IPS-NIHi7 (cell line): ENCODE results near the gene ANKRD6.

Source experiments
- DNase-seq: peaks from one replicate; pipeline ENCODE4 v3.0.0; 2012; ENCODE audit warnings: mixed read lengths; ENCODE audit errors: extremely low spot score

The ANKRD6 gene

GRCh38 chr6:89413006-89413400 lies 19.9 kb upstream of the ANKRD6 start:
- DNase-seq = no peak

GRCh38 chr6:89414215-89414614 lies 18.7 kb upstream of the ANKRD6 start:
- DNase-seq = no peak

GRCh38 chr6:89415185-89415584 lies 17.8 kb upstream of the ANKRD6 start:
- DNase-seq = no peak

GRCh38 chr6:89416796-89417195 lies 16.2 kb upstream of the ANKRD6 start:
- no peak for DNase-seq

GRCh38 chr6:89430201-89430962 lies 2.6 kb upstream of the ANKRD6 start:
- DNase-seq = no peak

- peak; percentile 31 for DNase-seq
Measured at GRCh38 chr6:89433252-89434149, 549 bp downstream of the ANKRD6 start.

GRCh38 chr6:89434150-89434499 lies 1.2 kb downstream of the ANKRD6 start:
- DNase-seq = no peak

- DNase-seq = no peak
Measured at GRCh38 chr6:89434954-89435353, 2.0 kb downstream of the ANKRD6 start.

GRCh38 chr6:89436226-89436625 lies 3.3 kb downstream of the ANKRD6 start:
- no peak for DNase-seq

GRCh38 chr6:89438248-89438647 lies 5.3 kb downstream of the ANKRD6 start:
- peak; percentile 18 for DNase-seq

GRCh38 chr6:89439014-89439413 lies 6.1 kb downstream of the ANKRD6 start:
- DNase-seq = no peak

- DNase-seq = no peak
Measured at GRCh38 chr6:89440200-89440599, 7.2 kb downstream of the ANKRD6 start.

- no peak for DNase-seq
Measured at GRCh38 chr6:89443658-89444057, 10.7 kb downstream of the ANKRD6 start.

GRCh38 chr6:89449193-89449592 lies 16.2 kb downstream of the ANKRD6 start:
- DNase-seq = no peak

- no peak for DNase-seq
Measured at GRCh38 chr6:89452281-89452680, 19.3 kb downstream of the ANKRD6 start.

GRCh38 chr6:89454300-89454699 lies 21.3 kb downstream of the ANKRD6 start:
- no peak for DNase-seq

- DNase-seq = peak; percentile 30
Measured at GRCh38 chr6:89458704-89459103, 25.8 kb downstream of the ANKRD6 start.

GRCh38 chr6:89459501-89459900 lies 26.5 kb downstream of the ANKRD6 start:
- no peak for DNase-seq

- DNase-seq = no peak
Measured at GRCh38 chr6:89460713-89461112, 27.8 kb downstream of the ANKRD6 start.

GRCh38 chr6:89462503-89462902 lies 29.6 kb downstream of the ANKRD6 start:
- no peak for DNase-seq

- DNase-seq = no peak
Measured at GRCh38 chr6:89464295-89464694, 31.3 kb downstream of the ANKRD6 start.

- DNase-seq = no peak
Measured at GRCh38 chr6:89467437-89467836, 34.5 kb downstream of the ANKRD6 start.

GRCh38 chr6:89468998-89469397 lies 36.0 kb downstream of the ANKRD6 start:
- no peak for DNase-seq
